Measurements from ENCODE around the gene TAPBP.

GRCh38 chr6:33286946-33287914 lies 26.6 kb downstream of the TAPBP start:
- TF ChIP-seq CTCF (conservative IDR thresholded peaks at IDR 0.05 in 1 of 2, IDR thresholded peaks at IDR 0.05 in 1 of 2; ENCODE audit: extremely low read depth in 1 of 2, insufficient read depth in 1 of 2, low read depth in 1 of 2, low read length in 2 of 2), result no peak
- TF ChIP-seq EZH2 (IDR thresholded peaks at IDR 0.05; ENCODE audit: borderline replicate concordance, low read length), result no peak

Data from mammary epithelial cell (primary cell).